NK-92 treated with Interleukin-12 subunit alpha and Interleukin-12 subunit beta, amount 100 ng/mL, for 24 hours (cell line): ENCODE data around the gene CYP2U1.
"Not testable (repeated sequence)": the region's sequence is repeated elsewhere in the genome, so short reads cannot be mapped to it uniquely, and the experiment has no call there.

Experiments
- DNase-seq: peaks from one replicate; lab custom pipeline; 2025; lab: John Stamatoyannopoulos, UW

The CYP2U1 gene

DNA sequence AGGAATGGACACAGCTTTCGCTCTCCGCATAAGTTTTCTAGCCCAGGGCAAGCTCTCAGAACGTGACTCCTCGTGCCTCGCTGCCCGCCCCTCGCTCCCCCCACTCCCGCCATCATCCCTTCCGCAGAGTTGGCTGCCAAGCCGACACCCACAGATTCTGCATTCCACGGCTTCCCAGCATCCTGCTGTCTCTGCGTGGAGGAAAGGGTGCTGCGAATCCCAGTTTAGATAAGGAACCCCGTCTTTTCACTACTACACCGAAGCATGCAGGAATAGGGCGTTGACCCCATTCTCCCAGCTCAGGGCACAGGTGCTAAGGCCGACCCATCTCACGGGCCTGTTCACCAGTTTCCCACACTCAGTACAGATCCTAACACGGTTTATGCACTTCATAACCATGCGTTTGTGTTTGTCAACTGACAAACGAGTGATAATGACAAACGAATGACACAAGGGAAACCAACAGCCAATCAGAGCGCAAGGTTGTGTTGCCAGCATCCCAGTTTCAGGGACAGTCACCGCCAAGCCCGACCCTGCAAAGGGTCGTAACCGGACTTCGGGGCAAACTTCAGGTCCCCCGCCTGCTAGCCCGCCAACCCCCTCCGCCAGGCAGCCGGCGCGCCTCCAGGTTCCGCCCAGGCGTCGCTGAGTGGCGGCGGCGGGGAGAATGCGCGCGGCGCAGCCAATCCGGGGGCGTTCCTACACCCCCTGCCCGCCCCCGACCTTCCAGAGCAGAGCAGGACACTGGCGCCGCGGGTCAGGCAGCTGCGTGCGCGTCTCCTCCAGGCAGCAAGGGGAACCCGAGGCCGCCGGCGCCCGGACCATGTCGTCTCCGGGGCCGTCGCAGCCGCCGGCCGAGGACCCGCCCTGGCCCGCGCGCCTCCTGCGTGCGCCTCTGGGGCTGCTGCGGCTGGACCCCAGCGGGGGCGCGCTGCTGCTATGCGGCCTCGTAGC, at the start of gene CYP2U1:
Gene CYP2U1 (plus strand): TSS at position 729 of the 954 bp plus-strand sequence. CDS start 95 bp downstream, at position 824.
- peak; percentile 64 for DNase-seq

DNA sequence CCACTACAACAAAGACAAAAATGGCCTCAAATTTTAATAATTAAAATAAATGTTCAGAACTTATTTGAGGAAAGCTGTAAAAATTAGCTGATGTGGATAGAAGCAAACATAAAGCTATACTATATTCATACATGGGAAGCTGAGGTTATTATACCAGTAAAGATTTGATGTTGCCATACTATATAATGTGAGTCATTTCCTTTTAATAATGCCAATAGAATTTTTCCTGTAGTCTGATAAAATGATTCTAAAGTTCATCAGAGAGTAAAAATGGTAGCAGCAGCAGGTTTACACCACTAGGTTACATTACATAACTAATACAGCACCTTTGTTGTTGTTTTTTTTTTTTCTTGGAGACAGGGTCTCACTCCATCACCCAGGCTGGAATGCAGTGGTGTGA, 45.5 kb upstream of the CYP2U1 start:
- no peak for DNase-seq

DNA sequence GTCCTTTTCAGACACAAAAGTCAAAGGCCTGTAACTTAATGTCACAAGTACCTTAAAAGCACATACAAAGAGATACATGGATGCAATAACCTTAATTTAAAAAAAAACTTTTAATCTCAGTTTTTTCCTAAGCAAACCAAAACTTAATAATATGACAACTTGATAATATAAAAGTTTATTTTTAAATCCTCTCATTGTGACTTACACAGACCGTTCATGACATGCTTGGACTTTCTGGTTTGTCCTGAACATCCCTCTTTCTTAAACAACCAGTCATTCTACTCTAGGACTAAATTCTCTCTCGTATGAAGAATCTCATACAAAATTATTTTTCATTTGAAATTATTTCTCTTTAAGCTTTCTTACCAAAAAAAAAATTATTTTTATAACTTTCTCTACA, 43.1 kb upstream of the CYP2U1 start:
- no peak for DNase-seq

DNA sequence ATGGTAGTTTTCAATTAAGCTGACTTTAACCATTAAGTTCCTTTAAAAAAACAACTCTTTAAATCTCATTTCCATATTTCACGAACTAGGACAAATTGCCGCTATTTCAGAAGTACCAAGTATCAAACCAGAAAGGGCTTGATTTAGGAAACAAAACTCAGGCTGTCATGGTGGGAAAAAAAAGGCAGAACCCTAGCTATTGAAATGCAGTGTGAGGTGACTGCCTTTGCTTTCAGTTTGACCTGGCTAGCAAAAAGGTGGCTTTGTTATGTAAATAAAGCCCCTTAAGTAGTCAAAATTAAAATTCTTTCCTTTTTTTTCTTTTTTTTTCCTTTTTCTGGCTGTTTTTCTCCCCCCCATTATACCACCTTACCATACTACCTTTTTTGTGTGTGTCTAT, 40.6 kb upstream of the CYP2U1 start:
- DNase-seq, result no peak

DNA sequence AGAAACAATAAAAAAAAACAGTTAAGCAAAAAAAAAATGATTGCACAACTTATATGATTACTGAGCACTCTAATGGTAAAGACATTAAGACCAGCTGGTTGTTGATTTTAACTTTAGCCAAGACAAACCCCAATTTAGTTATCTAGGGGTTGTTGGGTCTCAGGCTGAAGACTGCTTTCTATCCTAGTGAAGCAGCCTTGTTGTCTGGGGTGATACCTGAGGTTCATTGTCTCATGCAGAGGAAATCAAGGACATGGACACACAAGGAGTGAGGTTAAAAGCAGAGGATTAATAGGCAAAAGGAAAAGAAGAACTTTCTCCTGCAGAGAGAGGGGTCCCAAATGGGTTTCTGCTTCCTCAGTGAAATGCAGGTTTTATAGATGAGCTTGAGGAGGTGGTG, 40.0 kb upstream of the CYP2U1 start:
- DNase-seq, result no peak

DNA sequence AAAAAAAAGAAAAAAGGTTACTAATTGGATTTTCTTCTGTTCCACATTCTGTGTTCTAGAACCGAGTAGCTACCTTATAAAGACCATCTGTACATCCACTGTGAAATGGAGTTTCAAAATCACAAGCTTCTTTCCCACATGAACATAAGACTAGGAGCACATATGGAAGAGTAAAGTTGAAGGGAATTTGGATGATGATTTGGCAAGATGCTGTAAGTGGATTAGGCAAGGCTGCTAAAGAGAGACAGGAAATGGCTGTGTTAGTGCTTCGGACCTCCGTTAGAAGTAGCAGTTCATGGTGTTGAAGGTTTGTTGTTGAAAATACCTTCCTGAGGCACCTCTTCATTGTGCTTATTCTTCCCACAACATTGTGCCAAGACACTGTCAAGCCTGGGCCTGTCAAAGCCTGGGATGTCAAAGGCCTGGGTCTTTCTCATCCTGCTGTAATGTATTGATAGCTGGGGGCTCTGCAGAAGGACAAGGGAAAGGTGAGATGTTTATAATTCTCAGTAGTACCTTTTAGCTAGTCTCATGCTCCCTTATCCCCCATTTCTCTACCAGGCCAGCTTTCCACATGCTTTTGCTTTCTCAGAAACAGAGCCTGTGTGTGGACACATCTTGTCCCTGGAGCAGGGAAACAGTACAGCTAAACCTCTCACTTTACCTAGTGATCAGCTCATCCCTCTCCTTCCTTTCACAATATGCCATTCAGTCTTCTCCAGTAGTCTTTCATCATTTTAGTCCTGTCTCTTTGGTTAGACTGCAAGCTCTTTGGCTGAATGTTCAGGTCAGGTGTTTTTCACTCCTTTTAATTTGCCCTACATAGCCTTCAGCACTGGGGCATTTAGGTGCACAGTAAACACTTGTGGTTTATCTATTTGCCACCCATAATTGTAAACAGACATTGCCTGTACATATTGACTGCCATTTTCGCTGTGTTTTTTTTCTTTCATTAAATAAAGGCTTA, 37.9 kb upstream of the CYP2U1 start:
- DNase-seq, result no peak

DNA sequence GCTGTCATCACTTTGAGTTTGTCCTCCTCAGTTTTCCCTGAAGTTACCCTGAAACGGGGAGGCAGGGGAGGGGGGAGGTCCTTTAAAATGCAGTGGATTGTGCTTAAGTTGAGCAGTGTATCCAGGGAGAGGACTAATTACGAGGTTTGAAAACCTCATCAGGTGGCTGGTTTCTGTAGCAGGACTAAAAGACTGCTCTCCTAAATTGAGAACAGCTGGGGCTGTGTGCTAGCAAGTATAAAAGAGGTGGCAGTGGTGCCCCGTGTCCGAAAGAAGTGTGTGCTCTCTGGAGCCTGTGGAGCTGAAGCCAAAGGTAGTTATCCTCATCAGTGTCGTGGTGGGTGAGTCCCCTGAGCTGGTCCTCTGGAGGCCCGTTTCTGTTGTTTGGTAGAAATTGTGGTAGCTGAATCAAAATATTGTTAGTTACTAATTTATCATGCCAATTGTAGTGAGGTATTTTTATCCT, 37.2 kb upstream of the CYP2U1 start:
- DNase-seq, result no peak

DNA sequence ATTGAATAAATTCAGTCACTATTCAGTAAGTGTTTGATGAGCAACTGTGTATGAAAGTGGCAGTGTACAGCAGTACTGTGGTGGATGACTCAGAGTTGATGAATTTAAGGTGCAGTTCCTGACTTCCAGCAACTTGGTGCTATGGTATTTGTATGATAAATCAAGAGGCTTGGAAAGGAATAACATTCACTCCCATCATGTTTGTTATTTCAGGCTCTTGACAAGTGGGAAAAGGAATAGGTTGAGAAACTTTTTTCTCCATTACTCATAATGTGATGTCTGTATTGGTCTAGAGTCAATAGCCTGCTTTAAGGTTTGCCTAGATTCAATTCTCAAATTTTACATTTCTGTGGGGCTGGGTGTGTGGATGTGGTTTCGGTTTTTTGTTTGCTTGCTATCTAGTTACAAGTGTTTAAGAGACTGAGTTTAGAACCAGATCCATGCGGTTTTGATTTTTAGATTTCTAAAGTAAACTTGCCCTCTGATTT, 35.1 kb upstream of the CYP2U1 start:
- DNase-seq, result no peak

DNA sequence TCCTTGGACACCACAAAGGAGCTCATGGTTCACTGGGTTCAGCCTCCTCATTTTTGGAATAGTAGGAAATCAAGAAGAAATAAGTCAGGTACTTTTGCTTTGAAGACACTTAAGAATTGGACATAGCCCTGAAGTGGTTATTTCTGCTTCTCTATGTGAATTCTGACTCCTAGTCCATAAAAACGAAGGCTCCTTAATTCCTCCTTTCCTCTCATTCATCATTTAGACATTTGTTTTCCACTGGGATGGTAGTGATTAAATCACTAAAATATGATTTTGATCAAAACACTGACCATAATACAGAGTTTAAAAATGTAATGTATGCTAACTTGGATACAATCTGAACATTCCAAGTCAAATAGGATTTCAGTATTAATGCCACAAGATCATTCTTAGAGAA, 34.7 kb upstream of the CYP2U1 start:
- no peak for DNase-seq

DNA sequence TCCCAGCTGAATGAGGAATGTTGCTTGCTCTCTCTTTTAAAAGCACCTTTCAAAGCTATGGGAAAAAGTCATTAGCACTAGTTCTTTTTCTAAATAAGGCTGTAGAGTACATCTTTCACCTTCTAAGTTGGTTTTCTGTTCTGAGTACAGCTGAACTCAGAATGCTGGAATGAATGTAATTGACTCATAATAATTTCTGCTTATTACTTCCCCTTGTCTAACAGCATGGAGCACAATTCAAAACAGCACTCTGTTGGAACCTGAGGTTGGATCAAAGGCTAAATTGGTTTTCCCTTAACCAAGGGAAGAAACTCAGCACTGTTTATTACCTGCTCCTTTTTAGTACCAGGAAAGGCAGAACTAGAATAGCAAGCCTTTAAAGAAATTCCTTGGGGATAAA, 33.5 kb upstream of the CYP2U1 start:
- DNase-seq, result no peak

DNA sequence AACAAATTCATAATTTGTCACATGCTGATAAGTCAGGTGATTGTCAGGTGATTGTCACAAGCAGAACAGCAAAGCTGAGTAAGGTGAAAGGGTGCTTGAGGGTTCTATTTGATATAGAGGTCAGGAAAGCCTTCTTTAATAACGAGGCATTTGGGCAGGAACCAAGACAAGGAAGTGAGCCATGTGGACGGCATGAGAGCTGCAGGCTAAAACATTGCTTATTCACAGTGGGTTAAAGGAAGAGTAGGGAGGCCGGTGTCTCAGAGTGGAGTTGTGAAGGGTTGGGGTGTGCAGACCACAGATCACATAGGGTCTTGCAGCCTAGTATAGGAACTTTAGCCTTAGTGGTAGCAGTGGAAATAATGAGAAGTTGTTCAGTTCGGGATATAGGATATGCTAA, 31.3 kb upstream of the CYP2U1 start:
- DNase-seq, result no peak

DNA sequence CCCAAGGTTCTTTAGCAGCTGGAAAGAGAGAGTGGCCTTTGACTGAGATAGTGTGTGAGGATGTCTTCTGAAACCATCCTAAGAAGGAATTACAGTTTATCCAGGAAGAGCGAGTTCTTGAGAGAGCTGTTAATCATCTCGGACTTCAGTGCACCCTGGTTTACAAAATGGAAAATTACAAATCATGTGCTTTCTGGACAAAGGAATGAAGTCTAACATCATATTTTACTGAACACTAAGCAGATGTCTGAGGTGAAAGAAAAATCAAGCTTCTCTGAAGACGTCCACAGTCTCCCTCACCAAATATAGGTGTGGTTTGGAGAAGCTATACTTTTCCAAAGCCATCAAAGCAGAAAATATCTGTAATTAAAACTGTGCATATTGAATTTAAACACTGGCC, 30.8 kb upstream of the CYP2U1 start:
- DNase-seq, result no peak

DNA sequence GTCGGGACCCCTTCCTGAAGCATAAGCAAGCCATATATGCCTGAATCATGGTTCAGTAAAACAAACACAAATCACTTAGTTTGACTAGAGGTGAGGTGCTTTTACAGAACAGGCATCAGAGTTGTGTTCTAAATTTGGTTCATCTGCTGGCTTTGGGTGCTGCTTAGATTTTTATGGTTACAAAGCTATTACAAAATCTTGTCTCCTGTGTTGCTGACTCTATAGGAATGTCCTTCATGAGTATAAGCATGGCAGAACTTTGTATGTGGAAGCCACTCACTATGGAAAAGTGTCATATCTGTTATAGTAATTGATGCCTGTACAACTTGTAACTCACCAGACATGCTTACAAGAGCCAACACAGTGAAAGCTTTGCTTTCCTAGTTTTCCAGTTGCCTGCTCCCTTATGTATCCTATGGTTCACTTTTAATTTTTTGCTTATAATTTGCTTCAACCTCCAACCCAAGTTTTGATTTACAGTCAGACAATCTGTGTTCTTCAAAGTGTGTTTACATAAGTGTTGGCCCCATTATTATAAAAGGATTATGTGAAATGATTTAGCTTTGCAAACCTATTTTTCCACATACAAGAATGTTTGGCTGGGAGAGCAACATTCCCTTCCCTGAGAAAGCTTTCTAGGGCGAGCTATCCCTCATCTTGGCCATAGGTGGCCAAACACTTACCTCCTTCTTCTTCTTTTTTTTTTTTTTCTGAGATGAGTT, 30.0 kb upstream of the CYP2U1 start:
- DNase-seq, result no peak

DNA sequence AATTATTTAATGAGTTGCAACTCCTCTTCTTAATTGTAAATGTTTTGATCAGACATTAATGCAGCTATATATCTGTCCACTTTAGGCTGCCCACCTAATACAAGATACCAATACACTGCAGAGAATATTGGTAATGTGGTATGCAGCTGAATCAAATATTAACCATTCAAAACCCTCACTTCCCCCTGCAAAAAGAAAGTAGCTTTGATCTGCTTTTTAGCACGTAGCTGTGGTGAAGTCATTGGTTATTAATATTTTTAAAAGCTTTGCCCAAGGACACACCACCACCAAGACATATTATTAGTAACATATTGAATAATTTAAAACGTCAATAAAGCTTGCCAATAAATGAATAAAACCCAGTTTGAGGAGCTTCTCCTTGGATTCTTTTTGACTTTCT, 28.6 kb upstream of the CYP2U1 start:
- DNase-seq, result no peak

DNA sequence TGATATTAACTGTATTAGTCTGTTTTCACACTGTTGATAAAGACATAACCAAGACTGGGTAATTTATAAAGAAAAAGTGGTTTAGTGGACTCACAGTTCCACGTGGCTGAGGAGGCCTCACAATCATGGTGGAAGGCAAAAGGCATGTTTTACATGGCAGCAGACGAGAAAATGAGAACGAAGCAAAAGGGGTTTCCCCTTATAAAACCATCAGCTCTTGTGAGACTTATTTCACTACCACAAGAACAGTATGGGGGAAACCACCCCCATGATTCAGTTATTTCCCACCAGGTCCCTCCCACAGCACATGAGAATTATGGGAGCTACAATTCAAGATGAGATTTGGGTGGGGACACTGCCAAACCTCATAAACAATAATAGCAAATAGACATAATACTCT, 26.3 kb upstream of the CYP2U1 start:
- DNase-seq, result not testable (repeated sequence)

DNA sequence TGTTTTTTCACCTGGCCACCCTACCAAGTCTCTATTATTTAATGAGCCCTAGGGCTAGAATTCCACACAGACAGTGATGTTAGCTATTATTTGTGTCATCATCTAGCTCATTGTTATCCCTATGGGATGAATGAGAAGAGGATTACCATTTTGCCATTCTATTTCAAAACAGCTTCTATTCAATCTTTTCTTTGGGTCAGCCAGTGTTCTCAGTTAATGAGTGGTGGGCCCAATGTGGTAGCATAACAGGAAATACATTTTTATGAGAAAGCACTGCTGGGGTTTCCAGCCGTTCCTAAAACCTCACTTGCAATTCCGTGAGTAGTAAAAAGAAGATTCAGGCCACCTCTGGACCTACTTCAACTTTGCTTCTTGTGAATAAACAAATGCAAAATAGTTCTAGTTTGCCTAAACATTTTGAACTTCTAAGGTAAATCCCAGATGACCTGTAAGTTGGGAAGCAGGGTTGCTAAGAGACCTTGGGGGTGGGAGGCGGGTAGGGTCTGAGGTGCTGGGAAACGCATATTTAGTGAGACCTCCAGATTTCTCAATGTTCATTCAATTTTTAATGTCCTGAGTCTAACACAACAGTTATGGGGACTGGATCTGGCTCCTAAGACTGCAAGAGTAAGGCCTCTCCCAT, 24.8 kb upstream of the CYP2U1 start:
- no peak for DNase-seq

DNA sequence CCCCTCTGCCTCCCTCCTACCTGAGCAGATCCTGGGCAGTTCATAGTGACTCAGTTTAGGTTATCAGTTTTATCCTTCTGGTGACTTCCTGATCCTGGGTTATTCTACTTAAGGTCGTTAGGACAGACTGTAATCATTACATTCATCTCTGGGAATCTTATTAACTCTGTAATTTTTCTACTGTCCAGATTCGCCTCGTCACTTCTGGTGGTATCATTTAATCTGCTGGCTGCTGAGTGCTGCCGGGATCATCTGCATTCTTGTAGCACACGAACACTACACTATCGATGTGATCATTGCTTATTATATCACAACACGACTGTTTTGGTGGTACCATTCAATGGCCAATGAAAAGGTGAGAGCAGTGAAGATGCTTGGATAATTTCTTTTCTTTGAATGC, 23.0 kb upstream of the CYP2U1 start:
- DNase-seq, result no peak

DNA sequence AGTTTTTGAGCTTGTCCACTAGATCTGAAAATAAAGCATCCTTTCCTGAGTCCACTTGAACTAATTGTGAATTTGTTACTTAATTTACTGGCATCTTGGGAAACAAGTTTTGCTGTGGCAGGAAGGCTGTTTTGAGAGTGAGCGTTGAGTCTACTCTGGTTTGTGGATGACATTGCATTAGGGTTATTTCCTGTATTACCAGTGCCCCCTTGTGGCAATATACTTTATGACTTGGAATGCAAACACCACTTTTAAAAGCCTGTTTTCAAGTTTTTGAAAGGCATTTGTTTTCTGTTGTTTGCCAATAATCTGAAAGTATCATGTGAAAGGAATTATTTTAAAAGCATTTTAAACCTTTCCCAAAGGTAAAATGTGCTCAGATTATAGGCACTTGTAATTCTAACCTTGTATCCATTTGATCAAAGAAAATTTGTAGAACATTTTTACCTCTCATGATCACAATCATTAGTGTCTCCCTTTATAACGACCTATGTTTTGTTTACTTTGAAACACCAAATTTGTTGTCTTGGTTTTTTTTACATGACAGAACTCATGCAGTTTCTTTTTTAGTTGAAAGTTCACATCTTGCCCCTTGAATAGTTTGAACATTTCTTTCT, 18.0 kb upstream of the CYP2U1 start:
- no peak for DNase-seq

DNA sequence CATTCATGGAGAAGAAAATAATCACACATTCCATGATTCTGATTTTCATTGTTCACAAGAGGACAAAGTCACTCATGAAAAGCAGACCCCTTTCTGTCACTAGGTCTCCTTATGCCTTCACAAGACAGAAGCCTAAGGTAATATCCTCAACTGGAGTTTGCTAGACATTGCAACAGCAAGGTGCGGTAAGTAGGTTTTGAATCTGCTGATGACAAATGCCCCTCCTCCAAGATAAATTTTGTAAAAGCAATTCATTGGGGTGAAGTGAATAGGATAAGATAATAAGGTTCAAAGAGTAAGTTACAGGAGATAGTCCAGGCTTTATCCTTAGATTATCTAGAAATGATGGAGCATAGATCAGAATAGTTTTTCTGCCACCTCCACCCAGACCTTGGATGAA, 16.1 kb upstream of the CYP2U1 start:
- no peak for DNase-seq

DNA sequence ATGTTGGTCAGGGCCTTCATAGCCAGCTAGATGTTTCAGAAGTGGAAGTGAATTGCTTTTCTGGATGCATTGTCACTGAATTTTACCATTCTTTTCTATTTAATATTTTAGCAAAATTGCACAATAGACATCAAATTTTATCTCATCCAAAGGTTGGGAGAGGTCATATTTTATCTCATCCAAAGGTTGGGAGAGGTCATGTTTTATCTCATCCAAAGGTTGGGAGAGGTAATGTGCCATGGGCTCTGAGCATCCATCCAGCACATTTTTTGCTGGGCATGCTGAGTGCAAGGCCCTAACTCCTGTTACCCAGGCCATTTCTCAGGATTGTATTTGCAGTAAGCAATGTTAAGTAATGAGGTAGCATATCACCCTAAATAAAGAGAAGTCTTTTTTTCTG, 14.7 kb upstream of the CYP2U1 start:
- DNase-seq, result no peak

DNA sequence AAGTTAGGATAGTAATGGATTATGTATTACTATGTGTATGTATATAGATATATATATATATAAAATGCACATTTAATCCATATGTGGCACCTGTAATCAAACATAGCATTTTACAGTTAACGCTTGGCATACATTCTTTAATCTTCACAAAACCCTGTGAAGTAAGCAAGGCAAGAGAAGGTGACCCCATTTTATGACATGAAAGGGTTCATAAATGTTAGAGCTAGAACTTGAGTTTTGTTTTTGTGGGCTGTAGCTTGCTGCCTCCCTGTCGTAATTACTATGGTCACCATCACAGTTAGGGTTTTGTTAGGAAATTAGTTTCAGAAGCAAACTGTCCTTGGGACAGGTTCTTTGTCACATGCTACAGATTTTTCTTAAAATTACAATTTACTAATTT, 13.8 kb upstream of the CYP2U1 start:
- DNase-seq, result no peak
